GM19463 (cell line): Measurements from ENCODE around the gene IRAK4.
A peak's percentile ranks its signal among the peaks of the same experiment; 100 is the strongest.

Source experiments
- ATAC-seq: cut with Tn5 transposase; IDR thresholded peaks from one replicate; pipeline ENCODE4 v1.9.1; 2021; ENCODE audit warnings: mild to moderate bottlenecking, moderate library complexity; ENCODE audit not compliant: unreplicated experiment

Gene IRAK4

DNA sequence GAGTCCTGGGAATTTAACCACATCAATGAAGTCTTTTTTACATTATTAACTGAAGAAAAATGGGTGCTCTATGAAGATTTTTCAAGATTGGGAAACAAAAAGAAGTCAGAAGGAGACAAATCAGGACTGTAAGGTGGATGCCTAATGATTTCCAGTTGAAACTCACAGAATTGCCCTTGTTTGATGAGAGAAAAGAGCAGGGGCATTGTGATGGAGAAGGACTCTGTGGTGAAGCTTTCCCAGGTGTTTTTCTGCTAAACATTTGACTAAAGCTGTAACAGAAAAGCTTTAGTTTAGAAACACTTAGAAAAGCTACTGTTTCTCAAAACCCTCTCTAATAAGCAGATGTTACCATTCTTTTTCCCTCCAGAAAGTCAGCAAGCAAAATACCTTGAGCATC lies 5.8 kb downstream of the IRAK4 start:
- ATAC-seq = no peak

DNA sequence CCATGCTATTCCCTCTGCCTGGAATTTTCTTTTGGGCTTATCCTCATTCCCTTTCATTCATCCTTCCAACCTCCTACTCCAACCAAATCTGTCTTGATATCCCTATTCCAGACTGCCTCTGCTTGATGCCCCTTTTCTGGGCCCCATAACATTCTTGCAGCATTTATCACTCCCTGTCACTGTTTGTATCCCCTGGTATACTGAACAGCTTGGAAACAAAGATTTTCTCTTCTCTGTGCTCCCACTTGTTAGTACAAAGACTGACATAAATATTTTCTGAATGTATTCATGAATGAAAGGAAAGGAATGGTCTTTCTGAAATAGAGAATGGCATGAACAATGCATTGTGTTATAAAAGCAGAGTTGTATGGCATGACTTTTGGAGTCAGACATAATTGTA lies 7.5 kb downstream of the IRAK4 start:
- no peak for ATAC-seq

DNA sequence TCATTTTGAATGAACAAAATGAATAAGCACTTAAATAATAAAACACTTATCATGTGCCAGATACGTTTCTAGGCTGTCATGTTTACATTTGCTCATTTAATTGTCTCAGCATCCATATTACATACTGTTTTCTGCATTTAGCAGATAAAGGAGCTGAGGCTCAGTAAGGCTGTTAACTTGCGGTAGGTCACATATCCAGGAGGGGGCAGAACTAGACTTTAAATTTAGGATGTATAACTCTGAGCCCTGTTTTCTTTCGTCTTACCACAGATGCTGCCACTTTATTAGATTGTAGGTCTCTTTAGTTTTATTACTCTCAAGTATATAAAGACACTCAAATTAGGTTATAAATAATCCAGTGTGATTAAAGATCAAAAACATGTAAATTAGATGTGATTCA lies 17.7 kb downstream of the IRAK4 start:
- ATAC-seq = no peak

GRCh38 chr12:43786899-43787693 lies 28.3 kb downstream of the IRAK4 start:
- no peak for ATAC-seq

GRCh38 chr12:43789941-43790340 lies 31.2 kb downstream of the IRAK4 start:
- no peak for ATAC-seq

DNA sequence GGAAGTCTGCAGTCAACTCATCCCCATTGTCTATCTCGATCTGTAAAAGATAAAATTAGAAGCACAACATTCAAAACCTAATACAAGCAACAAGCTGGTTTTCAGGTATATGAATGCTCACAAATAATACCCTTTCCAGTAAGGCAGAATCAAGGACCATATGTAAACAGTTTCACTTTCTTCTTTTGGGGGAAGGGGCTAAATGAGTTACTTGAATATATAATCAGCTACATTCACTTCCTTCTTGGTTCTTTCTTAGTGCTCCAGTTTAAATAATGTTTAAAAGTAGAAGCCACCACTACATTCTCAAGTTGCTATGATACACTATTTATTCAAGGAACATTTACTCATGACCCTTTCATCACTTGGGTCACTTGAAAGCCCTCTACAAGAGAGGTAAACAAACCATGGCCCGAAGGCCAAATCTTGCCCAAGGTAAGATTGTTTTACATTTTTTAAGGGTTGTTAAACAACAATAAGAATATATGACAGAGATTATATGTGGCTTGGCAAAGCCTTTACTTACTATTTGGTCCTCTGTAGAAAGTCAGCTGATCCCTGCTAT lies 37.0 kb downstream of the IRAK4 start:
- no peak for ATAC-seq

DNA sequence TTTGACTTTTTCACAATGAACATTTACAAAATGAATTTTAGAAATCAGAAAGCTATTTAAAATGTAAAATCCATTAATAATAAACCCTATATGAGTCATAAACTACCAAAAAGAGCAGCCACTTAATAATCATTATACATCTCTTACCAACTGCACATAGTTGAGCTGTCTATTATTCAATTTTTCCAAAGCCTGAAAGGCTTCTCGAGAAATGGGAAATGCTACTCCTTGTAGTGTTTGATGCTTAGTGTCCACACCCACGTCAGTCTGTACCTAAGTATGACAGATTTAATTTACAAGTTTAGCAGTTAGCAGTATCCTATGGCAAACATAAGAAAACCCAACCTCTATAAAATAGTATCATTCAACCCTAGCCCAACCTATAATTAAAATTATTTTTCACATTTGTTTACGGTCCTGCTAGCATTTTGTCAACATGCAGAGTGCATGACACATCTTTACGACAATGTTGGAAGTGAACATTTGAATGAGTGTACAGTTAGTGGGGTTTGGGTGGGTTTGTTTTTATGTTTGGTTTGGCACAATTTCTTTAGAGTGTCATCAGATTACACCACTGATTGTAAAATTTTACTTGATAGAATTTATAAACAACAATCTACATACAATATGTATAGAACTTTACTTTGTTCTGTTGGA lies 38.9 kb downstream of the IRAK4 start:
- no peak for ATAC-seq

DNA sequence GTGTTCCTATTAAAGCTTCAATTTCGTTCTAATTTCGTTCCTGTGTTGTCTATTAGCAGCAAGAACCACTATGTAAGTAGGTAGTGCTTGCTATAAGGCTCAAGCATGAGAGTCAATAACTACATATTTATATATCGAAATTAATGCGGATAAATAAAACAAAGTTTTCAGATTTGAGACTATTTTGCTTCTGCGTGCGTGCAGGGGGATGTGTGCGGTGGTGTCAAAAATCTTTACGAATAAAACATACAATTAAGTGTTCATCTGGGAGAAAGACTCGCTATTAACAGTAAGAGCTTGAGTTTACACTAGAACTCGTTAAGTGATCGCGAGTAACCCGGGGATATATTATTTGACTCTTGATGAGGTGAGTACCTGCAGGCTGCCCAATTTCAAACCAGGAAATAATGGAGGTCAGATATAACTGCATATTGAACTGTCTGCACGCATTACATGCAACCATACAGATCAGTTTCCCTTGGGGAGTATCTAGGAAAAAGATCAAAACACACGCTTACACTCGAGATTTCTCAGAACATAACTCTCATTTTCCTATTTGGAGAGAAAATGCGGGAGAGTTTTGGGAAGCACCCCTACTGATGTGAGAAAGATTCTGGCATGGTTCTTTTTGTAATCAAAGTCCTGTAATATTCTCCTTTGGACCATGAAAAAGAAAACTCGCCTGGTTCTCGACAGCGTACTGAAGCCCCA lies 46.6 kb downstream of the IRAK4 start:
- no peak for ATAC-seq

DNA sequence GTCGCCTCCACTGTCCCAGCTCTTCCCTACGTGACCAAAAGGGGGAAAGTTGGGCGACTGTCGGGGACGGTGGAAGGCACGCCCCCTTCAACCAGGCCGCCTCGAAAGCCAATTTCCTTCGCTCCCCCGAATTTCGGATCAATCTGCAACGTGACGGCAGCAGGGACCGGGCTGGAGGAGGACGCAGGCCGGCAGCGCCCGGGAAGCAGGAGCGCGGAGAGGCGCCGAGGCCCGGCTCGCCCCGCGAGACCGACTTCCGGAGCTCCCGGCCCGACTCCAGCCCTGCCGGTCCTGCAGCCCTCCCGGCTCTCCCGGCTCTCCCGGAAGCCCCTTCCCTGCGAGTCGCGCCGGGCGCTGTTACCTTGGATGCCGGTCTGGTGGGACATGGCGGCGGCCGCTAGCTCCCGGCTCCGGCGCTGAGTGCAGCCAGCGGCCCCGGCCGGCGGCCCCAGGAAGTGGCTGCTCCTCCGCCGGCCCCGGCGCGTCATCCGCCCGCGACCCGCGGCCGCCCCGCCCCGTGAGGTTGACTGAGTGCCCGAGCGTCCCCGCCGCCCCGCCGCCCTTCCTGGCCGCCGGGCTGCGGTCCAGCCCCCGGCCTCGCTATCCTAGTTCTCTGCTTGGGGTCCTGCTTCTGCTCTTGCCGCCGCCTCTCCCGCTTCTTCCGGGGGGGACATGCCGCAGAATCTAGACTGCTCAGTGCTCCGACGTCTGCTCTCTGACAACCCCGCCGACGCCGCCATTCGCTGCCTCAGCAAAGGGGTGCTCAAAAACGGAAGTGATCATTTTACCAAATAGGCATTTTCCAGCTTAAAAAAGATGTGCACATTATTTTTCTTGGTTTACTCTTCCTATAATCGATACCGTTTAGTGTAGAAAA lies 47.3 kb downstream of the IRAK4 start, which contains the start of gene TWF1:
Gene TWF1 (minus strand): TSS at position 458 of the 877 bp plus-strand sequence. CDS start 72 bp downstream, at position 386.
- ATAC-seq = peak; percentile 96

DNA sequence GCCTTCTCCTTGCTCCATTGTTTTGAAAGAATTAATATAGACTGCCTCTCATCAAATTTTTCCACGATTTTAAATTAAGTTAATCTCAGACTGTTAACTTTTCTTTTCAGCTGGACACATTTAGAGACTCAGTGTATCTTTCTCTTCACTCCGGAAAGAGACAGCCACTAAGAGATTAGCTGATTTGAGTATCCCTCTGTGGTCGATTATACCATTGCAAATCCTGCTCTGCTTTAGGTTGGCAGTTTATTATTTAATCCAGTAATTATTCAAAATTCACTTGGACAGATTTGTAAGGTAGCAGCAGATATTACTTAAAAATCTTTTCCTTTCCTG lies 48.0 kb downstream of the IRAK4 start:
- ATAC-seq = no peak

- ATAC-seq = no peak
Measured at GRCh38 chr12:43807386-43807785, 48.6 kb downstream of the IRAK4 start.

DNA sequence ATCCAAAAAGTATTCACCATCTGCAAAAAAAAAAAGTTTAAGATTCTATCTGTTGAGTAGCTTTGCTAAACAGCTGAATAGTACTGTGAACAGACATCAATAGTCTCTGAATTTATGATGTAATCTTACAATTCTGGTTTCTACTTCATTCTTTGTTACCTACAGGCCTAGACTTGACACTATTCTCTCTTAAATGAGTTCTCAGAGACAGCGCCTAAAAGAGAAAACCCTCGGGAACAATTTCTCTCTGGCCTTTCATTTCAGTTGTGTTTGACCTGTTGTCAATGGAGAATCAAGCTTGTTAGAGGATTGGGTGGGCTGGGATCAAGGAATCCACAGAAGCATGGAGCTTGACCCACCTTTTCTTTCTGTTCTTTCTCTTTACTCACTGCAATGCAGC lies 53.3 kb downstream of the IRAK4 start:
- ATAC-seq = no peak

DNA sequence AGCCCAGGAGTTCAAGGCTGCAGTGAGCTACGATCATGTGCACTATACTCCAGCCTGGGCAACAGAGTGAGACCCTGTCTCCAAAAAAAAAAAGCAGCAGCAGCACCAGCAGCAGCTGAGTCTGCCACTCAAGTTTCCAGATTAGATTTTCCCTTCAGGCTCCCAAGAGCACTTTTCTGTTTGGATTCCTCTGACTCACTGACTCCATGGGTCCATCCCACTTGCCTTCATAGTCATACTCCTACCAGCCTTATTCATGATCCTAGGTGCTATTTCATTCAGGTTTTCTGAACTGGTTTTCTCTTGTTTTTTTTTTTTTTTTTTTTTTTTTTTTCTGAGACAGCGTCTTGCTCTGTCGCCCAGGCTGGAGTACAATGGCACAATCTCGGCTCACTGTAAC lies 54.2 kb downstream of the IRAK4 start:
- no peak for ATAC-seq

- ATAC-seq = no peak
Measured at GRCh38 chr12:43815416-43815815, 56.7 kb downstream of the IRAK4 start.

DNA sequence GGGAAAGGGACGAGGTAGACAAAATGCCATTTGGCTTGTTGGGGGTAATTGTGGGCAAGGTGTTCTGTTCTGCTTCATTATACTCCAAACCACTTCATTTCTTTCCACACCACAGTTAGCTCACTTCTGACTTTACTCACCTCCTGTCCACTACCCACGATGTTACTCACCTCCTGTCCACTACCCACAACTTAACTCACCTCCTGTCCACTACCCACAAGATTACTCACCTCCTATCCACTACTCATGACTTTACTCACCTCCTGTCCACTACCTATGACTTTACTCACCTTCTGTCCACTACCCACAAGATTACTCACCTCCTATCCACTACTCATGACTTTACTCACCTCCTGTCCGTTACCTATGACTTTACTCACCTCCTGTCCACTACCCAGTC lies 57.4 kb downstream of the IRAK4 start:
- no peak for ATAC-seq

DNA sequence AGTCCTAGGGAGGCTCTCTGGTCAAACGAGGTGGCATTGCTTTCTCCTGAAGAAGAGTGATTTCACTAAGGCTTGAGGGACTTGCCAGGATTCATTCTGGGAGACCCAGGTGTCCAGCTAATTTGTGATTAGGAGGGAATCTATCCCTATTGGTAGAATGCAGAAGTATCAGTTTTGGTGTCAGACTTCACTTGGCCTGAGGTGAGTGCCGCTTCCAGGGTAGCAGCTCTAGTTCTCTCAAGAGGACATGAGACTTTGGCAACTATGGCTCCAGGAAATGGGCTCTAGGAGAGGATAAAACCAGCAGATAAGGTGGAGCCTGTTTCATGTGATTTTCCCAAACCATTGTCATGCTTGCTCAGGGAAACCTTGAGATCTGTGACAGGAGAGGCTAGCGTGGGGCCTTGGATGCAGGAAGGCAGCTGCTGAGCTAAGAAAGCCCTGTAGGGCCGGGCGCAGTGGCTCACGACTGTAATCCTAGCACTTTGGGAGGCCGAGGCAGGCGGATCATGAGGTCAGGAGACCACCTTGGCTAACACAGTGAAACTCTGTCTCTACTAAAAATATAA lies 65.5 kb downstream of the IRAK4 start:
- ATAC-seq = no peak

DNA sequence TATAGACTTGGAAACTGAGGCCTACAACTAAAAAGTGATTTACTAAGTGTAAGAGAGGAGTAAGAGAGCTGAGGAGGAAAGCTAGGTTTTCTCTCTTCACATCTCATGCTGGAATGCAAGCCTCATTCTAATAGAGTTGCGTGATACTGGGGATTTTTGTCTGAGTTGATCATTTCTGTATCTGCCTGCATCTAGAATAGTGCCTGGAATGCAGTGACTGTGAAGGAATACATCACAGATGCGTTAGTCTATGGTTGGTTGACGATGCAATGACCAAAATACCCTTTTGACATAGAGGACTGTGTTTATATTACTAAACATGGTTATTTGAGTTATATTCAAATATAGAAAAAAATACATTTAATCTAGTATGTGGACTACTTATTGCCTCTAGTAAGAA lies 67.9 kb downstream of the IRAK4 start:
- no peak for ATAC-seq

- no peak for ATAC-seq
Measured at GRCh38 chr12:43827093-43827492, 68.3 kb downstream of the IRAK4 start.

GRCh38 chr12:43832463-43833168 lies 73.9 kb downstream of the IRAK4 start:
- no peak for ATAC-seq

GRCh38 chr12:43835264-43835655 lies 76.5 kb downstream of the IRAK4 start:
- ATAC-seq = peak; percentile 4
